ENCODE measurements around the gene DPYSL3. TPM values are rescaled to one million over a fixed set of nuclear protein-coding genes. Genes with fewer than 3 reads are reported as not detected.
A peak's percentile ranks its signal among the peaks of the same experiment; 100 is the strongest.

DPYSL3 gene
- total RNA-seq, 4 donors from 2014 or later, result 27.6 to 107 (median 31.4) TPM

GRCh38 chr5:147515269-147515668 is 5.4 kb upstream of the DPYSL3 start:
- no peak for DNase-seq
- Histone ChIP-seq H3K27me3 (no peaks in the 10 kb centered on the region), H3K9me3 (no peaks in the 10 kb centered on the region), H3K4me1 (peaks cover 0 to 2% (median 0%) of the 10 kb centered on the region in 4 donors), H3K36me3 (no peaks in the 10 kb centered on the region), H3K27ac (no peak overlapping the region), H3K4me3 (no peak overlapping the region)
- WGBS, 2 donors (ENCODE audit: low coverage in 1 of 2), result 74 to 79% methylated on average over 7 of the region's 7 CpGs
- TF ChIP-seq CTCF (IDR thresholded peaks at IDR 0.05) (no peak), EP300 (IDR thresholded peaks at IDR 0.05; ENCODE audit: low read depth) (no peak), POLR2AphosphoS5 (IDR thresholded peaks at IDR 0.05) (no peak), POLR2A (IDR thresholded peaks at IDR 0.05) (no peak)
- intact Hi-C loops (cut with DNase I; ENCODE audit: low total_unique reads), result no loop called here
- in situ Hi-C loops (cut with MboI; ENCODE audit: low pct_ligation_motif_present in 1 of 4, low pct_unique_long_range_greater_than_20kb in 1 of 4, low sequenced_read_pairs in 3 of 4), result no loop called here

DNA sequence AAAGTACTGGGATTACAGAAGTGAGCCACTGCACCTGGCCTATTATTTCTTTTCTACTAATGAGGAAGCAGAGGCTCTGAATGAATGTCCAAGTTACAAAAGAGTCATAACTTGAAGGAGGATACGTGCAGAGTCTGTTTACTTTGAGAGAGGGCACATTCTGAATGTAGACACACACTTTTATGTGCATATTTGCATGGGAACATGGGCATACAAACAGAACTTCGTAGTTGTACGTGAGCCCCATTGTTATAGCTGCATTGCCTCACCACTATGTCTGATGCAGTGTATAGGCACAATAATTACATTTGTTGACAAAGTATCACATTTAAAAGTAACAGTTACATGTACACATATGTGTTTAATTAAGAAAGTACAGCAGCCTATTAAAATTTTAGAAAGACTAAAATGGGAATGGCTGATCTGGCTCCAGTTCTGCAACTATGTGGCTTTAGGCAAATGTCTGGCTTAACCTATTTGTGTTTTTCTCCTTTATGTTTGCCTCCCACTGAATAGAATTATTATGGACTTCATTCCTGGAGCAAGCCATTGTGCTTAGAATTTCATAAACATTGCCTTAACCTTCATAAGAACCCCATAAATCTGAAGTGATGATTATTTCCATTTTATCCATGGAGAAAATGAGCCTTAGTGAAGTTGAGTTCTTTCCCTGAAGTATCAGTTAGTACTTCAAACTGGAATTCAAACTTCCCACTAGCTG is 3.0 kb upstream of the DPYSL3 start:
- Histone ChIP-seq H3K9me3 (no peaks in the 10 kb centered on the region), H3K27me3 (peaks cover 12% of the 10 kb centered on the region), H3K27ac (no peak overlapping the region), H3K36me3 (no peaks in the 10 kb centered on the region), H3K4me3 (no peak overlapping the region), H3K4me1 (peaks cover 0 to 8% (median 0%) of the 10 kb centered on the region in 4 donors)
- TF ChIP-seq POLR2A (IDR thresholded peaks at IDR 0.05) (no peak), POLR2AphosphoS5 (IDR thresholded peaks at IDR 0.05) (no peak), EP300 (IDR thresholded peaks at IDR 0.05; ENCODE audit: low read depth) (no peak), CTCF (IDR thresholded peaks at IDR 0.05) (no peak)
- intact Hi-C loops (cut with DNase I; ENCODE audit: low total_unique reads) (no loop called here), in situ Hi-C loops (cut with MboI; ENCODE audit: low pct_ligation_motif_present in 1 of 4, low pct_unique_long_range_greater_than_20kb in 1 of 4, low sequenced_read_pairs in 3 of 4) (no loop called here)
- no peak for DNase-seq
- 36 to 44% methylated on average over 3 of the region's 3 CpGs for WGBS, 2 donors (ENCODE audit: low coverage in 1 of 2)

- in situ Hi-C loops (cut with MboI; ENCODE audit: low pct_ligation_motif_present in 1 of 4, low pct_unique_long_range_greater_than_20kb in 1 of 4, low sequenced_read_pairs in 3 of 4), result no loop called here
- Histone ChIP-seq H3K4me1 (peaks cover 0 to 8% (median 0%) of the 10 kb centered on the region in 4 donors), H3K9me3 (no peaks in the 10 kb centered on the region), H3K27me3 (peaks cover 12% of the 10 kb centered on the region), H3K4me3 (no peak overlapping the region), H3K36me3 (no peaks in the 10 kb centered on the region), H3K27ac (no peak overlapping the region)
- DNase-seq, result no peak
- TF ChIP-seq EP300 (IDR thresholded peaks at IDR 0.05; ENCODE audit: low read depth) (no peak), CTCF (IDR thresholded peaks at IDR 0.05) (no peak), POLR2AphosphoS5 (IDR thresholded peaks at IDR 0.05) (no peak), POLR2A (IDR thresholded peaks at IDR 0.05) (no peak)
- intact Hi-C loops (cut with DNase I; ENCODE audit: low total_unique reads), result no loop called here
- 72 to 85% methylated on average over 5 to 7 of the region's 7 CpGs for WGBS, 2 donors (ENCODE audit: low coverage in 1 of 2)
These were observed 1.0 kb upstream of the DPYSL3 start for GRCh38 chr5:147510885-147511284.

GRCh38 chr5:147509041-147509709 is 693 bp downstream of the DPYSL3 start:
- in situ Hi-C loops (cut with MboI; ENCODE audit: low pct_ligation_motif_present in 1 of 4, low pct_unique_long_range_greater_than_20kb in 1 of 4, low sequenced_read_pairs in 3 of 4), result no loop called here
- Histone ChIP-seq H3K27me3 (peaks cover 12% of the 10 kb centered on the region), H3K27ac (peak overlapping the region; percentile 81 to 87 (median 86)), H3K9me3 (no peaks in the 10 kb centered on the region), H3K4me3 (peak overlapping the region; percentile 48 to 63 (median 50)), H3K36me3 (no peaks in the 10 kb centered on the region), H3K4me1 (peaks cover 0 to 14% (median 4%) of the 10 kb centered on the region in 4 donors)
- 12% methylated on average over 48 of the region's 50 CpGs; no CpG with 5 or more reads in 1 of the 2 donors for WGBS, 2 donors (ENCODE audit: low coverage in 1 of 2)
- DNase-seq, result peak; percentile 10
- intact Hi-C loops (cut with DNase I; ENCODE audit: low total_unique reads), result loop anchor here (2.0 to 5.0 kb wide), 2 partner anchors 48 to 56 kb away; no protein-coding TSS in a partner anchor
- TF ChIP-seq CTCF (IDR thresholded peaks at IDR 0.05), result no peak
- no peak for TF ChIP-seq POLR2A (IDR thresholded peaks at IDR 0.05)
- no peak for TF ChIP-seq EP300 (IDR thresholded peaks at IDR 0.05; ENCODE audit: low read depth)
- TF ChIP-seq POLR2AphosphoS5 (IDR thresholded peaks at IDR 0.05), result no peak

Measured in transverse colon (tissue), 4 donors.